Right lobe of liver (tissue), 4 donors: ENCODE data around the gene TNPO1.

Source experiments
- CTCF ChIP-seq, 4 donors: fragments of 200-600 bp in 3 of 4; fragments of 450-650 bp in 1 of 4; IDR thresholded peaks; one replicate each; pipeline versions ENCODE4 v1.5.1 to v1.8.0; 2016 to 2022; ENCODE audit warnings: antibody characterized with exemption in 4 of 4, mild to moderate bottlenecking in 2 of 4
- POLR2A ChIP-seq: fragments of 450-650 bp; IDR thresholded peaks from one replicate; pipeline ENCODE4 v1.6.1; 2017; ENCODE audit warnings: antibody characterized with exemption, mild to moderate bottlenecking
- donor health status: DM: no; HTN: no; CAD: no.
- donor health status: DM: no; HTN: no; CAD: no.
- donor health status: DM: no; HTN: yes; CAD: no.

DNA sequence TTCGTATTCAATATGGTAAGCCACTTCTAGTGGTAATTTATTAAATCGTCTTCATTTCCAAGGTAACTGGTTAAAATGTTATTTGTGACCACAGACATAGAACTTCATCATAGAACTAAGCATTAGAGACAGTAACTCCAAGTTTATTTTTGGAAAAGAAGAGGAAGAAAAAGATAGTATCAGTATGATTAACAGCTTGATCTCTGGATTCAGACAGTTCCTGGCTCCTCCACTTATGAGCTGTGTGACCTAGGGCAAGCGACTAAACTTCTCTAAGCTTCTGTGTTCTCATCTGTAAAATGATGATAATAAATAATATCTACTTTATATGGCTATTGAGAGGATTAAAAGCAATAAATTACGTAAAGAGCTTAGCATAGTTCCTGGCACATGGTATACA is 29.8 kb upstream of the TNPO1 start:
- no peak for TF ChIP-seq CTCF (IDR thresholded peaks at IDR 0.05)
- TF ChIP-seq POLR2A: no peak
